ENCODE data around the gene GPBP1L1. TPM values are rescaled to one million over a fixed set of nuclear protein-coding genes. Genes with fewer than 3 reads are reported as not detected.
"Not testable (repeated sequence)": the region's sequence is repeated elsewhere in the genome, so short reads cannot be mapped to it uniquely, and the experiment has no call there.

The GPBP1L1 gene
- polyA plus RNA-seq, 1 of the 3 experiments (the other 2 are of a cell fraction), result 28.5 TPM

GRCh38 chr1:45607404-45608074 lies 78.8 kb downstream of the GPBP1L1 start:
- H3K27ac ChIP-seq (ENCODE audit: low read depth in 2 of 2, low read length in 1 of 2), result no peak overlapping the region
- TF ChIP-seq, protein P1, sequence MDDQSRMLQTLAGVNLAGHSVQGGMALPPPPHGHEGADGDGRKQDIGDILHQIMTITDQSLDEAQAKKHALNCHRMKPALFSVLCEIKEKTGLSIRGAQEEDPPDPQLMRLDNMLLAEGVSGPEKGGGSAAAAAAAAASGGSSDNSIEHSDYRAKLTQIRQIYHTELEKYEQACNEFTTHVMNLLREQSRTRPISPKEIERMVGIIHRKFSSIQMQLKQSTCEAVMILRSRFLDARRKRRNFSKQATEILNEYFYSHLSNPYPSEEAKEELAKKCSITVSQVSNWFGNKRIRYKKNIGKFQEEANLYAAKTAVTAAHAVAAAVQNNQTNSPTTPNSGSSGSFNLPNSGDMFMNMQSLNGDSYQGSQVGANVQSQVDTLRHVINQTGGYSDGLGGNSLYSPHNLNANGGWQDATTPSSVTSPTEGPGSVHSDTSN (IDR thresholded peaks at IDR 0.05), result no peak
- TF ChIP-seq ELF1 (IDR thresholded peaks at IDR 0.05), result no peak
- TF ChIP-seq, protein P2, sequence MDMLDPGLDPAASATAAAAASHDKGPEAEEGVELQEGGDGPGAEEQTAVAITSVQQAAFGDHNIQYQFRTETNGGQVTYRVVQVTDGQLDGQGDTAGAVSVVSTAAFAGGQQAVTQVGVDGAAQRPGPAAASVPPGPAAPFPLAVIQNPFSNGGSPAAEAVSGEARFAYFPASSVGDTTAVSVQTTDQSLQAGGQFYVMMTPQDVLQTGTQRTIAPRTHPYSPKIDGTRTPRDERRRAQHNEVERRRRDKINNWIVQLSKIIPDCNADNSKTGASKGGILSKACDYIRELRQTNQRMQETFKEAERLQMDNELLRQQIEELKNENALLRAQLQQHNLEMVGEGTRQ (IDR thresholded peaks at IDR 0.05; ENCODE audit: borderline replicate concordance, low read depth, low read length), result no peak
- H3K9ac ChIP-seq, result no peak overlapping the region
- POLR2A ChIA-PET, result no interaction called here
- CTCF ChIA-PET, result no interaction called here
- H2AFZ ChIP-seq (ENCODE audit: low read depth), result no peak overlapping the region
- no peak overlapping the region for H3K4me3 ChIP-seq (ENCODE audit: low read depth in 2 of 2, low read length in 1 of 2)
- H3K4me1 ChIP-seq (ENCODE audit: control insufficient read depth in 1 of 2, insufficient read depth in 2 of 2, low read depth in 1 of 2, low read length in 1 of 2), result peaks cover 0 to 2% of the 10 kb centered on the region in 2 experiments; a peak in 1 of 4 replicates
- WGBS (ENCODE audit: low lambda C conversion rate), result 89% methylated on average over 6 of the region's 6 CpGs
- peaks cover 64% of the 10 kb centered on the region; the same call in 1 of the 2 replicates for H3K79me2 ChIP-seq (ENCODE audit: insufficient read depth)
- no peaks in the 10 kb centered on the region for H3K27me3 ChIP-seq (ENCODE audit: insufficient read depth)
- no peaks in the 10 kb centered on the region for H3K9me3 ChIP-seq
- no peaks in the 10 kb centered on the region for H3F3A ChIP-seq (replicated peaks; ENCODE audit: insufficient read depth)
- H4K20me1 ChIP-seq (ENCODE audit: insufficient read depth), result no peaks in the 10 kb centered on the region; the same call in 1 of the 2 replicates
- no peak overlapping the region for H3K4me2 ChIP-seq
- no peak for DNase-seq
- peaks cover 52 to 63% of the 10 kb centered on the region in 2 experiments for H3K36me3 ChIP-seq (replicated peaks in 1 of 2; ENCODE audit: control insufficient read depth in 1 of 2, insufficient read depth in 2 of 2, low read length in 1 of 2)
- H3K9me2 ChIP-seq, result no peaks in the 10 kb centered on the region

DNA sequence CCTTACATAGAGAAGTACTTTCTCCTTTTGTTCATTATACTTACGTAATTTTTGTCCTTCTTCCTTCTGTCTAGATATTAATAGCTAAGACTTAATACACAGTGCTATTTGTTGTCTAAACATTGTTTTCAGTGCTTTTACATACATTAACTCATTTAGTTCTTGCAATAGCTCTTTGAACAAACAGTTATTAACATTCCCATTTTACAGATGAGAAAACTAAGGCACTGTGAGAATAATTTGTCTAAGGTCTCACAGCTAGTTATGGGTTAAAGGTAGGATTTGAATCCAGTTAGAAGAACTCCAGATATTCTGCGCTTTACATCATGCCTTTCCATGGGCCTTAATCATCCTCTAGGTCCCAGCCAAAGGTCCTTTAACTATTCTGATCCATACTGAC lies 82.1 kb downstream of the GPBP1L1 start:
- H3K4me1 ChIP-seq (ENCODE audit: control insufficient read depth in 1 of 2, insufficient read depth in 2 of 2, low read depth in 1 of 2, low read length in 1 of 2), result no peaks in the 10 kb centered on the region; a peak in 1 of 4 replicates
- POLR2A ChIA-PET, result interaction anchor here (0.6 kb wide), 1 partner anchor 80 kb away, joined by 4 read pairs; no protein-coding TSS in a partner anchor
- no peak overlapping the region for H3K4me2 ChIP-seq
- peaks cover 79% of the 10 kb centered on the region for H3K79me2 ChIP-seq (ENCODE audit: insufficient read depth)
- H2AFZ ChIP-seq (ENCODE audit: low read depth), result no peak overlapping the region
- H3K27ac ChIP-seq (ENCODE audit: low read depth in 2 of 2, low read length in 1 of 2), result no peak overlapping the region
- H3K9me2 ChIP-seq, result no peaks in the 10 kb centered on the region
- 96% methylated on average over 2 of the region's 2 CpGs for WGBS (ENCODE audit: low lambda C conversion rate)
- H3K36me3 ChIP-seq (replicated peaks in 1 of 2; ENCODE audit: control insufficient read depth in 1 of 2, insufficient read depth in 2 of 2, low read length in 1 of 2), result peaks cover 49 to 63% of the 10 kb centered on the region in 2 experiments
- H3K27me3 ChIP-seq (ENCODE audit: insufficient read depth), result no peaks in the 10 kb centered on the region
- no peak for DNase-seq
- peaks cover 2% of the 10 kb centered on the region; the same call in 1 of the 2 replicates for H4K20me1 ChIP-seq (ENCODE audit: insufficient read depth)
- H3K9me3 ChIP-seq, result no peaks in the 10 kb centered on the region
- H3K9ac ChIP-seq, result no peak overlapping the region
- TF ChIP-seq TCF12 (IDR thresholded peaks at IDR 0.05) (no peak), JUND (IDR thresholded peaks at IDR 0.05) (no peak), NFIC (IDR thresholded peaks at IDR 0.05; ENCODE audit: borderline replicate concordance) (no peak), EZH2phosphoT487 (IDR thresholded peaks at IDR 0.05; ENCODE audit: borderline replicate concordance, low read depth) (no peak), GABPA (IDR thresholded peaks at IDR 0.05; ENCODE audit: low read depth) (no peak), CHD2 (IDR thresholded peaks at IDR 0.05; ENCODE audit: low read length, partially characterized antibody) (no peak), RFX5 (IDR thresholded peaks at IDR 0.05; ENCODE audit: low read length) (no peak), FOXM1 (IDR thresholded peaks at IDR 0.05; ENCODE audit: low read depth) (no peak), ELF1 (IDR thresholded peaks at IDR 0.05) (no peak), SIN3A (IDR thresholded peaks at IDR 0.05; ENCODE audit: borderline replicate concordance, low read depth, low read length) (no peak), RXRA (IDR thresholded peaks at IDR 0.05; ENCODE audit: borderline replicate concordance, low read depth) (no peak), YY1 (IDR thresholded peaks at IDR 0.05; ENCODE audit: low read depth) (no peak), GATA2 (CRISPR knock-in tag; IDR thresholded peaks at IDR 0.05) (no peak)
- TF ChIP-seq, protein P2 (IDR thresholded peaks at IDR 0.05; ENCODE audit: borderline replicate concordance, low read depth, low read length), result no peak
- TF ChIP-seq, protein P3, sequence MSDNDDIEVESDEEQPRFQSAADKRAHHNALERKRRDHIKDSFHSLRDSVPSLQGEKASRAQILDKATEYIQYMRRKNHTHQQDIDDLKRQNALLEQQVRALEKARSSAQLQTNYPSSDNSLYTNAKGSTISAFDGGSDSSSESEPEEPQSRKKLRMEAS (IDR thresholded peaks at IDR 0.05; ENCODE audit: low read depth), result no peak
- TF ChIP-seq, protein P1 (IDR thresholded peaks at IDR 0.05), result no peak
- CTCF ChIA-PET, result interaction anchor here (1.3 kb wide), 1 partner anchor 17 kb away, joined by 3 read pairs; no protein-coding TSS in a partner anchor
- H3K4me3 ChIP-seq (ENCODE audit: low read depth in 2 of 2, low read length in 1 of 2), result no peak overlapping the region
- H3F3A ChIP-seq (replicated peaks; ENCODE audit: insufficient read depth), result peaks cover 10% of the 10 kb centered on the region

- DNase-seq; H3K9me2 ChIP-seq; CTCF ChIA-PET; H3K4me2 ChIP-seq; H3K4me3 ChIP-seq (ENCODE audit: low read depth in 2 of 2, low read length in 1 of 2); H2AFZ ChIP-seq (ENCODE audit: low read depth); H3K27me3 ChIP-seq (ENCODE audit: insufficient read depth); H3K9ac ChIP-seq; POLR2A ChIA-PET; H3K27ac ChIP-seq (ENCODE audit: low read depth in 2 of 2, low read length in 1 of 2); H3K9me3 ChIP-seq; H3K4me1 ChIP-seq (ENCODE audit: control insufficient read depth in 1 of 2, insufficient read depth in 2 of 2, low read depth in 1 of 2, low read length in 1 of 2): not testable (repeated sequence)
- 96% methylated on average over 8 of the region's 8 CpGs for WGBS (ENCODE audit: low lambda C conversion rate)
- H3K36me3 ChIP-seq (replicated peaks in 1 of 2; ENCODE audit: control insufficient read depth in 1 of 2, insufficient read depth in 2 of 2, low read length in 1 of 2), result peaks cover 9 to 77% of the 10 kb centered on the region in 2 experiments
- peaks cover 38% of the 10 kb centered on the region; the same call in 1 of the 2 replicates for H4K20me1 ChIP-seq (ENCODE audit: insufficient read depth)
- peaks cover 19% of the 10 kb centered on the region for H3F3A ChIP-seq (replicated peaks; ENCODE audit: insufficient read depth)
- H3K79me2 ChIP-seq (ENCODE audit: insufficient read depth), result peaks cover 100% of the 10 kb centered on the region
These were observed 89.6 kb downstream of the GPBP1L1 start for GRCh38 chr1:45596765-45597164.
